Stimulated activated CD8-positive, alpha-beta memory T cell treated with anti-CD3 and anti-CD28 coated beads, Interleukin-12 subunit alpha, Interleukin-12 subunit beta, amount 100 ng/mL, for 1 hour (primary cell): Measurements from ENCODE around the gene PLPPR5.
"Not testable (repeated sequence)": the region's sequence is repeated elsewhere in the genome, so short reads cannot be mapped to it uniquely, and the experiment has no call there.

Experiments used
- DNase-seq: peaks from one replicate; pipeline ENCODE4 v3.0.0-alpha.2; 2020; ENCODE audit warnings: low read depth

PLPPR5 gene, protein sequence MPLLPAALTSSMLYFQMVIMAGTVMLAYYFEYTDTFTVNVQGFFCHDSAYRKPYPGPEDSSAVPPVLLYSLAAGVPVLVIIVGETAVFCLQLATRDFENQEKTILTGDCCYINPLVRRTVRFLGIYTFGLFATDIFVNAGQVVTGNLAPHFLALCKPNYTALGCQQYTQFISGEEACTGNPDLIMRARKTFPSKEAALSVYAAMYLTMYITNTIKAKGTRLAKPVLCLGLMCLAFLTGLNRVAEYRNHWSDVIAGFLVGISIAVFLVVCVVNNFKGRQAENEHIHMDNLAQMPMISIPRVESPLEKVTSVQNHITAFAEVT

DNA sequence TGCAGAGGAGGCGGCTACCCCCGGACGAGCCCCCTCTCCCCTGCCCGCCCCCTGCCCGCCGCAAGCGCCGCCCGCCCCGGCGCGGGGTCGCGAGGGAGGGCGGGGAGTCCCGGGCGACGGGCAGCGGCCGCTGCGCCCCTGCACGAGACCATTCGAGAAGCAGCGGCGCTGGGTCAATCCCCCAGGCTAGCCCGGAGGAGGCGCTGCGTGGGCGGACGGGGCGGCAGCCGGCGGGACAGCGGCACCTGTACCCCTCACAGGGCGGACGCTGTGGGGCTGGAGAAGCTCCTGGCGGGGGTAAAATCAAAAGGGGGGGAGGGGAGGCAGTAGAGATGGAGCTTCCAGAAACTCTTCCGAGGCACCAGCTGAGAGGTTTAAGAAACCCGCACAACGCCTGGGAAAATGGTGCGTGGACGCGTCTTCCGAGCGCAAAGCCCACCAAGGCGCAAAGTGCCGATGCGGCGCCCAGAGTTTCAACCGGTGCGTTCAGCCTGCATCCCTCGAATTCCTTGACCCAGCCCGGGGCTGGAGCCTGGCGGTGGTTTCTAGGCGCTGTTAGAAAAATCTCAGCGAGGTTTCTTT, at the start of gene PLPPR5:
PLPPR5 (minus strand) TSS at position 1 of the 582 bp plus-strand sequence. CDS start 190 bp downstream, outside the sequence.
- no peak for DNase-seq

DNA sequence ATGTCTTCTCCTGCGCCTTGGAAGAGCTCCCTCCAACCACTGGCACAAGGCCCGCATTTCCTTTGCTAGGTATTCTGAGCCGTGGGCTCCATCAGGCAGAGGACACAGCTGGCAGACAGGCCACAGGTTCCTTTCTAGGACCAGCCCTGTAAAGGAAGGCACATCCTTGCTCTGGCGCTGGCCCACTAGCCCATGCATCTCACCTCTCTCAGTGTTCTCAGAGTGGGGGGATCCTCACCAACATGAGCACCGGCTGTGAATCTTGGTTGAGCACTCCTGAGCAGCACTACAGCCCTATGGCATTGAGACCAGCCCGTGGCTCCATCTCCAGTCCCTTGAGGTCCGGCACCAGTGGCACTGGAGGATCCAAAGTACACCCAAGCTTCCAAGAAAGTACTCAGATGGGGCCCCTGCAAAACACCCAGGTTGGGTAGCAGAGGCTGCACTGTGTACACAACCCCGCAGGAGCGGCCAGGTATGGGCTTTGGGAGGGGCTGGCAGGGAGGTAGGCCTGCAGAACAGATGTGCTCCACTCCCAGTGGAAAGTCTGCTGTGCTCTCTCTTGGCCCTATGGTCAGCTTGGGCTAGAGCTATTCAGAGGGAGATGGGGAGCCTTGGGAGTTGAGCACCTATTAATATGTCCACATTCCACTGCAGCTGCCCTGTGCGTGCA, 47.1 kb upstream of the PLPPR5 start:
- no peak for DNase-seq

GRCh38 chr1:99049745-99050144, 45.1 kb upstream of the PLPPR5 start:
- no peak for DNase-seq

DNA sequence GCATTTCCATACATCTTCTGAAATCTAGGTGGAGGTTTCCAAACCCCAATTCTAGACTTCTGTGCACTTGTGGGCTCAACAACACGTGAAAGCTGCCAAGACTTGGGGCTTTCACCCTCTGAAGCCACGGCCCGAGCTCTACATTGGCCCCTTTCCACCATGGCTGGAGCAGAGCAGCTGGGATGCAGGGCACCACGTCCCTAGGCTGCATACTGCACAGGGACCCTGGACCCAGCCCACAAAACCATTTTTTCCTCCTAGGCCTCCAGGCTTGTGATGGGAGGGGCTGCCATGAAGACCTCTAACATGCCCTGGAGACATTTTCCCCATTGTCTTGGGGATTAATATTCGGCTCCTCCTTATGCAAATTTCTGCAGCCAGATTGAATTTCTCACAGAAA, 32.1 kb upstream of the PLPPR5 start:
- DNase-seq: not testable (repeated sequence)

DNA sequence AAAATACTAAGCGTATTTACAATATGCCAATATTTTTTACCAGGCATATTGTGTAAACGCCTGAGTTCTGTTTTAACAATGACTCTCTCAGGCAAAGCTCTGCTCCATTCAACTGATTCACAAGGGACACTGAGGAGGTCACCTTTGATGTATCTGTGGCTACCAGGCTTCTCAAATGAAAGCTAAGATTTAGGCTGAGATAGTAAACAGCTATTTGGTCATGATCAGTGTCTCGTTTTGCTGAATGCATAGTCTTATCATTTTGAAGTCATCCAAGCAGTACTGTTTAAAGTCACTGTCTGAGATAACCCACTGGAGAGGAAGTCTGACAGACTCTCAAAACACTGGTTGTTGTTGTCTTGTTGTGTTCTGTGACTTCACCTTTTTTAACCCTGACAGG, 13.7 kb upstream of the PLPPR5 start:
- DNase-seq: no peak

- DNase-seq: no peak
These were observed 13.0 kb upstream of the PLPPR5 start for GRCh38 chr1:99017655-99018054.

DNA sequence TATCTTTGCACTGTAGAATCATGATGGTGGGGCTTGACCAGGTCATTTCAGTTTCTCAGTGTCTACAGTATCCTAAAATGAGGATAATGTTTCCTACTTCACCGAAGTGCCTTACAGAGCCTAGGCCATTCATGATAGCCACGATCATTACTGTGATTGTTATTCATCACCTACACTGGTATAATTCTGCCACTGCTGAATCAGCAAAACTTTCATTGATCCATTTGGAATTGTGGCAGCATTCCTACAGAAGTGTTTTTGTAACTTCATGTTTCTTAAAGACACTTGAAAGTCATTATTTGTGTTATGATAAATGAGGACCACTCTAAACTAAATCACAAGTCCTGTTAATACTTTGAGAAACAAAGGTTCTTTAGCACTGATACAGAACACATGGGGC, 6.0 kb upstream of the PLPPR5 start:
- DNase-seq: no peak

DNA sequence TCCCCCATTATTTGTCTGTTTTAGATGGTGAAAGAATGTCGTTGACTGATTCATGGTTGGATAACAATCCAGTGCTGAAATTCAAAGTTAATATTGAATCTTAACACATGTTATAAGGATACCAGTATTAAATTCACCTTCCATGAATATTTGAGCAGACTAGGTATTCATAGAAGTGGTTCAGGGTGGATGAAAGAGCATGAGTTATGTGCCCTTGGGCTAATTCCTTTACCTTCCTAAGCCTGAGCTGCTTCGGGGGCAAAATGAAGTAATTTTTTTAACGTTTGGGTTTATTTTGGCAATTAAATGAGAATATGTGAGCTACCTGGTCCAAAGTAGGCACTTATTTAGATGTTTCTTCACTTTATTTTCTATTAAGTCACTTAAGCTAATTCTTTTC, 2.7 kb upstream of the PLPPR5 start:
- DNase-seq: no peak

DNA sequence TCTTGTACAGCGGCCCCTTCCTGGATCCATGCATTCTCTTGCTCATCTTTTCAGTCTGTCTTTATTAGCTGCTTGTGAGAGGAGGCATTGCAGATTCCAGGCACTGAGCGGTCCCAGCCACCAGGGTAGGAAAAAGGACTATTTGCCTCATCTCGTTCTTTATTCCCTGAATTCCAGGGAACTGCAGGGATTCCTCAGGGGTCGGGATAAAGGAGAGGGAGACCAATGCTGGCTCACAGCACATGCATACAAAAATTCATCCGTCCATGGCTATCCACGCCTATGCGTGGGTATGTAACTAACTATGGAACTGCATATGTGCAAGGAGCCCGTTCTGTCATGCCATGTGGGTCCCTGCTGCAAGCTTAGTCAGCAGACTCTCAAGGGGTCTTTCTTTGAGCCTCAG, 879 bp upstream of the PLPPR5 start:
- DNase-seq: no peak

DNA sequence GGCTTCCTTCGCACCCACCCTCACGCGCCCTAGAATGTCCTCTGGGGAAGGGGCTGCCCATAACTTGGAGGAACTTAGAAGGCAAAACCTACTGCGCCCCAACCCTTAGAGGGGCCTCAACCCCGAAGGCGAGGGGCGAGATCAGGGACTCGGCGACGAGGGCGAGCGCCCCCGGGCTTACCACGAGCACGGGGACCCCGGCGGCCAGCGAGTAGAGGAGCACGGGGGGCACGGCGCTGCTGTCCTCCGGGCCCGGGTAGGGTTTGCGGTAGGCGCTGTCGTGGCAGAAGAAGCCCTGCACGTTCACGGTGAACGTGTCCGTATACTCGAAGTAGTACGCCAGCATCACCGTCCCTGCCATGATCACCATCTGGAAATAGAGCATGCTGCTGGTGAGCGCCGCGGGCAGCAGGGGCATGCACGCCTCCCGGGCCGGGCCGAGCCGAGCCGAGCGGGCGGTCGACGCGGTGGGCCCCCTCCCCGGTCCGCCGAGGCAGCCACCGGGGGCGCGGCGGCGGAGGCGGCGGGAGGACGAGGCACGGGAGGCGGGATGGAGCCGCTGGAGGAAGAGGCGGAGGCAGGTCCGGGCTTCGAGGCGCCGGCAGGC, 304 bp downstream of the PLPPR5 start:
- no peak for DNase-seq

GRCh38 chr1:99003581-99004253, 944 bp downstream of the PLPPR5 start:
- no peak for DNase-seq

- DNase-seq: no peak
These were observed 11.8 kb downstream of the PLPPR5 start for GRCh38 chr1:98992844-98993243.

DNA sequence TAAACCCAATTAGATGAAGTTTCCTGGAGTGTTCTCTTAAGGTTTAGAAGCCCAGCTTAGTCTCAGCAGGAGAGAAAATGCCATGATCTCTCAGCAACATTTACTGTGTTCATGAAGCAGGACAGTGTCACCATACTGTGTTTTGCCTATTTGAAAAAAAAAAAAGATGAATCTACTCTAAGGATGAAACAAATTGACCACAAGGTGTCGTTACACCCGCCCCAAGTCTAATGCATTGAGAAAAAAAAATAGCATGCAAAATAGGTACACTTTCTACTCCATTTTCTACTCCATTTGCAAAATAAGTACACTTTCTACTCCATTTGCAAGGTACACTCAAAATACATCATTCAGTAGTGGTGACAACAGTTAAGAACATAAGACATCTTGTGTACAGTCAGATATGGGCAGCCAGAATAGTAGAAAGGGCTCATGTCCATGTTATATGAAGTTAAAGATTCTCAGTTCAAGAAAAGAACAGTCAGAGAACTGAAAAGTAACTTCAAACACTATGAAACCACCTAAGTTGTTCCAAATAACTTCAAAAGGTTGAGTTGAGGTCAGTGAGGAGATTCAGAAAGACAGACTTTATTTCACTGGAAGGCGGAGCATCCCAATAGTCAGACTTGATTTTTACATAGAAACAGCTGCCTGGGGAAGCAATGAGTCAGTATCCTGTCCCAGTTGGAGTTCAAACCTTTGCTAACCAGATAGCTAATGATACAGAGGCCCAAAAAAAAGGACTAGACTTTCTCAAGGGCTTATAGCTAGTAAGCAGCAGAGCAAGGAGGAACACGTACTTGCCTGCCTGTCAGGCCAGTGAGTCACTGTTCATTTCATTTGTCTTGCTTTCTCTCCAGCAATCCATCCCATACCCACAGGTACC, 13.3 kb downstream of the PLPPR5 start:
- DNase-seq: no peak

DNA sequence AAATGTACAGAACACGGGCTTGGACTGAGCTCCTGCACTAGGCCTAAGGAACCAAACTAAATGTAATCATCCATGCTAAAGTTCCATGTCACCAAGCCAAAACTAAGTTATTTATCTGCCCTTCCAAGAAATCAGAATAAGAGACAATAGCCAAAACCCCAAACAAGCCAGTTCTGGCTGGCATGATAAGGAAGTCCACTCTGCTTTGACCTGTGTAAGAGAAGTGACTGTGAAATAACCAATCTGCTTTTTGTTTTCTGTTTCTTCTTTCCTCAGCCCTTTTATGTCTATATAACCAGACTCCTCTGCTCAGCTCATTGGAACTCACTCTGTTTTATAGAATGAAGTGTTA, 15.1 kb downstream of the PLPPR5 start:
- no peak for DNase-seq

DNA sequence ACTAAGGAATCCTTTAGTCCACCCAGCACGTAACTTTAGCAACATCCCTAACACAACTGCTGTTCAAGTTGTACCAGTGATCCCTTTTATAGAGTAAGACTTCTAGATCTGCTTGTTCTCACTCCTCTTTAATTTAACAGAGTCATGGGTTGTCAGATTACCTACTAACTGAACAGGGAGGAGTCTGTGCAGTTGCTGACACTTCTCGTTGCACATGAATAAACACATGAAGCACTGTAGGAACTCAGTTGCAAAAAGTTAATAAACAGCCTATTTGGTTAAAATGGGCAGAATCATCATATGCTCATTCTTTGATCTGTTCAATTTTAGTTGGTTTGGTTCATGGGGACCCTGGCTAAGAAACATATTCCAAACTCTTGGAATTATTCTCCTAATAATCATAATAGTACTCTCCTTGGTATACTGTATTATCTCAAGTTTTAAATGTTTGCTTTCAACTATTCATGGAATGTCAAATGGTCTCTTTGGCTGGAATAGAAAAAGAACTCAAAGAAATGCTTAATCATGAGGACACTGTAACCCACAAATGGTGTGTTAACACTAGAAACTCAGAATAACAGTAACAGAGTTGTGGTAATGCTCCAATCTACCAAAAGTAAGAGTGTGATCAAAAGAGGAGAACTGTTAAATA, 15.6 kb downstream of the PLPPR5 start:
- DNase-seq: no peak

DNA sequence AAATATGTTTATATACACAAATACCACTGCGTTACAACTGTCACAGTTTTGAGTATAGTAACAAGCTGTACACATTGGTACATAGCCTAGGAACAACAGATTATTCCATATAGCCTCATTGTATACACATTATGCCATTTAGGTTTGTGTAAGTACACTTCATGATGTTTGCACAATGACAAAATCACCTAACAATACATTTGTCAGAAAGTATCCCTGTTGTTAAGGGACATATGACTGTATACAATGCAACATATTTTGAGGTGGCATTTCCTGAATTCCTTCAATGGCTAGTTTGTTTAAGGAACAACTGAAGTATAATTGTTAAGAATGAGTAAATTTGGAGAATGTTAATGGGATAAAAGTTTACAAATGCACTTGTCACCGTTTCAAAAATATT, 19.0 kb downstream of the PLPPR5 start:
- no peak for DNase-seq

- no peak for DNase-seq
These were observed 22.6 kb downstream of the PLPPR5 start for GRCh38 chr1:98981917-98982513.

- no peak for DNase-seq
These were observed 25.2 kb downstream of the PLPPR5 start for GRCh38 chr1:98979463-98979862.

GRCh38 chr1:98975810-98976209, 28.9 kb downstream of the PLPPR5 start:
- DNase-seq: no peak

DNA sequence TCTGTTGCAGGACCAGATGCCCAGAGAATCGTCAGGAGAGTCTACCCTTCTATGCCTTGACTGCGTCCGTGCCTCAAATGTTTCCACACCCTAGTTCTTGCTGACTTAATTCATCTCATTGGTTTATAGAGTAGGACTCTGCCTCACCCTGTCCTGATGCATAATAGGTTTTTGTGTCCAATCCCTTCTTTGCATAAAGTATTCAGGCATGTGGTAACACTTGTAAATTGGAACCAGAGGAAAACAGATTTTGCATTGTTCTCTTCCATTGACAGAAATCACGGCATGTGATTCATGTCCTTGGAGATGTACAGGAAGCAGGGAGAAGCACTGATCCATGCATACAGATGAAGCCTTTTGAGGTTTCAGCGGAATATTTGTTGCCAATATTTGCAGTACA, 29.5 kb downstream of the PLPPR5 start:
- DNase-seq: no peak
